Coronary artery (tissue), 2 donors: ENCODE data around the gene C1orf21.

Experiments used
- DNase-seq: peaks from one replicate; pipeline ENCODE4 v3.0.0-alpha.2; 2017; ENCODE audit warnings: low spot score
- H3K27ac ChIP-seq, 2 donors: fragments of 200-600 bp; sonication (generic); one replicate each; pipeline ENCODE4 v1.5.1; 2016 to 2019
- H3K4me3 ChIP-seq: fragments of 200-600 bp; sonication (generic); 2 replicates; pipeline ENCODE4 v1.5.1; 2016; ENCODE audit warnings: mild to moderate bottlenecking, moderate library complexity
- TF ChIP-seq, protein P1 (sequence below): fragments of 200-600 bp; sonication (generic); IDR thresholded peaks from one replicate; pipeline ENCODE4 v1.5.1; 2019; ENCODE audit warnings: antibody characterized with exemption

The C1orf21 gene

DNA sequence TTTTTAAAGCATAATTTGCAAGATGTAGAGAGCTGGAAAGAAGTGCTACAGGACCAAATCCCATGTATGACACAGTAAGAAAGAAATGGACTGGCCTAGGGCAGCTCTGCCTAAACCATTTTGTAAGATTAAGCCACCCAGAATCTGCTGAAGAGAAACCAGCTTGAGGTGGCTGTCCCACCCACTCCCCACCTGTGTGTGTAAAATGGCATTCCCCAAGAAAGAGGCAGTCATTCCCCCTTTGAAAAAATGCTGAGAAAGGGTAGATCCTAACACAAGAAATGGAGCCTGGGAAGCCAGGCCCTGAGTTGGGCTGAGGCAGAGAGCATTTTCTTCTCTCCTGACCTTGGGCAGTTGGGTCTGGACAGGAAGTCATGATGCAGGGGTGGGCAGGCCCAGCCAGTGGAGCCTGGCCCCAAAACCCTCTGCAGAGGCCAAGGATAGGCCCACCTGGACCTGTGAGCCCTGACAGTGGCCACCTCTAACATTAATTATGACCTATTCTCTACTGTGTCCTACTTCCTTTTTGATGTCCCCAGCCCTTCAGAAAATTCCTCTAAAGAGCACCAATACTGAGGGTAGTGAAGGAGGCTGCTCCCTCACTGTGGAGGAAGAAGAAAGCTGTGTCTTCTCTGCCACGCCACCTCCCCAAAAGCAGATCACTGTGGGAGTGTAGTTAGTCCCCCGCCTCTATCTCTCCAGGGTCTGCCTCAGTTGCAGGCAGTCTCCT is 273.8 kb downstream of the C1orf21 start:
- H3K4me3 ChIP-seq = no peak overlapping the region
- no peak for DNase-seq
- TF ChIP-seq, protein P1, sequence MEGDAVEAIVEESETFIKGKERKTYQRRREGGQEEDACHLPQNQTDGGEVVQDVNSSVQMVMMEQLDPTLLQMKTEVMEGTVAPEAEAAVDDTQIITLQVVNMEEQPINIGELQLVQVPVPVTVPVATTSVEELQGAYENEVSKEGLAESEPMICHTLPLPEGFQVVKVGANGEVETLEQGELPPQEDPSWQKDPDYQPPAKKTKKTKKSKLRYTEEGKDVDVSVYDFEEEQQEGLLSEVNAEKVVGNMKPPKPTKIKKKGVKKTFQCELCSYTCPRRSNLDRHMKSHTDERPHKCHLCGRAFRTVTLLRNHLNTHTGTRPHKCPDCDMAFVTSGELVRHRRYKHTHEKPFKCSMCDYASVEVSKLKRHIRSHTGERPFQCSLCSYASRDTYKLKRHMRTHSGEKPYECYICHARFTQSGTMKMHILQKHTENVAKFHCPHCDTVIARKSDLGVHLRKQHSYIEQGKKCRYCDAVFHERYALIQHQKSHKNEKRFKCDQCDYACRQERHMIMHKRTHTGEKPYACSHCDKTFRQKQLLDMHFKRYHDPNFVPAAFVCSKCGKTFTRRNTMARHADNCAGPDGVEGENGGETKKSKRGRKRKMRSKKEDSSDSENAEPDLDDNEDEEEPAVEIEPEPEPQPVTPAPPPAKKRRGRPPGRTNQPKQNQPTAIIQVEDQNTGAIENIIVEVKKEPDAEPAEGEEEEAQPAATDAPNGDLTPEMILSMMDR = no peak
- no peak overlapping the region for H3K27ac ChIP-seq

DNA sequence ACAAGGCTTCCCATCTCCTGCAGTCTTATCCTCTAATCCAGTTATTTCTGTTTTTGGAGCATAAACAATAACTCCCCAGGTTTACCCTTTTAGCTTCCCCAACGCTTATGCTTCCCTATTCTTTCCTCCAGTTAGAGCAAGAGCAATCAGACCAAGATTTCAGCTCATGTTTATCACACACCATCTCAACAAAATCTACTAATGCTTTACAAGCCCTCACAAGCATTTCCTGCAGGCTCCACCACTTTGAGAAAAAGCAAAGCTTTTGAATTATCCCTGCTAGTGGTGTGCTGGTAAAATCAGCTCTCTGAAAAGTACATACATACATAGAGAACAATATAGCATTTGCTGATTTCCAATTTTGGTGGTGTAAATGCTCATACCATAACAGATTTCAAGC is 275.0 kb downstream of the C1orf21 start:
- H3K27ac ChIP-seq = no peak overlapping the region
- DNase-seq = no peak
- TF ChIP-seq, protein P1 = no peak
- H3K4me3 ChIP-seq = no peak overlapping the region

DNA sequence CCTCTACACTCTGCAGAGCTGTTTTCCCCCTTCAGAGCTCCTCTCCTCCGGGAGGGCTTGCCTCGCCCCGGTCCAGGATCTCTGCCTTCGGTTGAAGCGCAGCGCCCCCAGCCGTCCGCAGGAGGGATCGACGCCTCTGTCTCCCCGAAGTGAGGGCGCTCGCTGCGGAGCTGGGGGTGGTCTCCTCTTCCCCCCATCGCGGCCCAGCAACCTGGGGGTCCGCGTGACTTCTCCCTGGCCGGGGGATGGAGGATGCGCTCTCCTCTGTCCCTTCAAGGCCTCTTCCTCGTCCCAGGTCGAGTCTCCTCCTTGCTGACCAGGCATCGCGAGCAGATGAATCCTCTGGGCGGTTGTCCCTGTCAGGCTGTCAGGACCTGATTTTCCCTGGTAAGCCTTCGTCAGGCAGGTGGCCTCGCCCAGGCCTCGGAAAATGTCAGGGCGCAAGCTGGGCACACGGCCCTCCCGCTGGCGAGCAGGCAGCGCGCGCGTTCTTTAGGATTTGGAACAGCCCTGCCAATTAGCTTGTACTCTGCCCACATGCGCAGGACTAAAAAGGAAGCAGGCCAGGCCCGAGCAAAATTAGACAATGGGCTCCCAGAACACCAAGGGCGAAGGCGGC is 277.3 kb downstream of the C1orf21 start:
- DNase-seq = no peak
- TF ChIP-seq, protein P1 = peak; percentile 83
- Histone ChIP-seq H3K4me3 (peak overlapping the region; percentile 62), H3K27ac (no peak overlapping the region)

DNA sequence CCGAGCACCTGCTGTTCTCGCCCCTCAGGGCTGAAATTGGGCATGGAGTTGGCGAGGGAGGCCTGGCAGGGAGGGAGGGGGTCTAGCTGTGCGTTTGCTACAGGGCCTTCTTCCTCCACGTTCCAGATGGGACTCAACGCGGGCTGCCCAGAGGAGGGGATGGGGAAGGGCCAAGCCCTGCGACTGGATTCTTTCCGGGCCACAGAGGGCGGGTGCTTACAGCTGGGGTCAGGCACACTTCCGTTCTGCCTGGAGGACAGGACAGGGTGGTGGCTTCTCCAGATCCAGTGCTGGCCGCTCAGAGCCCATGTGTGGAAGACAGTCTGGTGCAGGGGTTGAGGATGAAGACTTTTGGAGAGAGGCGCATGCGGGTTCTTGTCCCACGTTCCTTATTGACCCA is 277.8 kb downstream of the C1orf21 start:
- Histone ChIP-seq H3K27ac (no peak overlapping the region), H3K4me3 (no peak overlapping the region)
- TF ChIP-seq, protein P1 = no peak
- no peak for DNase-seq

DNA sequence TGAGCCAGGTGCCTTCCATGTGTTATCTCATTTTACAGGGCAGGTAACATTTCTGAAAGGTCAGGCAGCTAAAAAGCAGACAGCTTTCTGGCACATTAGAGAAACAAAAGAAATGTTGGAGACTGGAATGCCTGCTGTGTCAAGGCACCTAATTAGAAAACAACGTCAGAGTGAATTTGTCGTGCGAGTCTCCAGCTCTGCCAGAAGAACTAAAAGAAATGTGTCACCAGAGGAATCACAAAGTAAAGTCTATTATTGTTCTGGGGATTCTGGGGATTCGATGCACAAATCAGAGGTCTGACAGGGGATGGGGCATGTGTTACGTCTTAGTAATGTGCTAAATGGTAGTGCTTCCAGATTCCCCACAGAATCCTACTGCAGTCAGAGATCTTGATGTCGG is 278.5 kb downstream of the C1orf21 start:
- no peak overlapping the region for H3K4me3 ChIP-seq
- H3K27ac ChIP-seq = no peak overlapping the region
- TF ChIP-seq, protein P1 = no peak
- DNase-seq = no peak

DNA sequence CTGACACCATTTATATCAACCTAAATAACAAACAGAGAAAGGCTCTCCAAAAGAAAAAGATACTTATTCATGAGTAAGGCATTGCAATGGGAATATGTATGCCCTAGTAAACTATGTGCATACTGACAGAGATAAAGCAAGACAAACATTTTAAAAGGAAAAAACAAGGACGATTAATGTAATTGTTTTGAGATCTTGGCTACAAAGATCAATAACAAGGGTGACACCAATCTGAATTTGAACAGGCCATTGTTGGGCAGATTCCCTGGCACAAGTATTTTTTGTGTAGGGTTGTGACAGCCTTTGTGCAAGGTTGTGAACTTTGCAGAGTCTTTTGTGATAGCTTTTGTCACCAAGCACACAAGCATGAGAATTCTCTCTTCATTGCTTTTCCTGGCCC is 282.6 kb downstream of the C1orf21 start:
- TF ChIP-seq, protein P1 = no peak
- no peak overlapping the region for H3K4me3 ChIP-seq

More for the DNA sequence above, 282.6 kb downstream of the C1orf21 start:
- no peak for DNase-seq
- H3K27ac ChIP-seq = no peak overlapping the region
